Esophagus muscularis mucosa (tissue), 4 donors: ENCODE measurements around the gene MYCT1. TPM values are rescaled to one million over a fixed set of nuclear protein-coding genes. Genes with fewer than 3 reads are reported as not detected.
A peak's percentile ranks its signal among the peaks of the same experiment; 100 is the strongest.

Experiments used
- DNase-seq: peaks from one replicate; pipeline ENCODE4 v3.0.0-alpha.2; 2017; ENCODE audit errors: extremely low spot score
- H3K27ac ChIP-seq, 4 donors: fragments of 200-600 bp; sonication (generic); replicated peaks in 1 of 4; 1 replicate in 3 of 4; 2 replicates in 1 of 4; pipeline ENCODE4 v1.5.1; 2016 to 2019; ENCODE audit warnings: mild to moderate bottlenecking in 1 of 4
- H3K27me3 ChIP-seq, 4 donors: fragments of 200-600 bp; sonication (generic); one replicate each; pipeline versions ENCODE4 v1.5.1 to v1.6.0; 2016 to 2019
- H3K36me3 ChIP-seq, 4 donors: fragments of 200-600 bp; sonication (generic); one replicate each; pipeline ENCODE4 v1.5.1; 2016 to 2019
- H3K4me1 ChIP-seq, 4 donors: fragments of 200-600 bp; sonication (generic); one replicate each; pipeline ENCODE4 v1.5.1; 2016 to 2019
- H3K4me3 ChIP-seq, 4 donors: fragments of 200-600 bp; sonication (generic); 1 replicate in 2 of 4; 2 replicates in 2 of 4; pipeline ENCODE4 v1.5.1; 2016 to 2019; ENCODE audit warnings: mild to moderate bottlenecking in 4 of 4, moderate library complexity in 1 of 4
- H3K9me3 ChIP-seq, 4 donors: fragments of 200-600 bp; sonication (generic); 1 replicate in 3 of 4; 2 replicates in 1 of 4; pipeline ENCODE4 v1.5.1; 2016 to 2019
- CTCF ChIP-seq, 3 experiments: fragments of 200-600 bp in 2 of 3; fragments of 450-650 bp in 1 of 3; sonication (generic) in 2 of 3; IDR thresholded peaks; one replicate each; pipeline ENCODE4 v1.5.1; 2017 to 2019; ENCODE audit warnings: antibody characterized with exemption in 3 of 3, mild to moderate bottlenecking in 2 of 3, moderate library complexity in 1 of 3
- EP300 ChIP-seq: sonication (generic); formaldehyde crosslinking; IDR thresholded peaks from one replicate; pipeline ENCODE4 v1.6.1; 2017; ENCODE audit warnings: antibody characterized with exemption
- POLR2A ChIP-seq: fragments of 450-650 bp; IDR thresholded peaks from one replicate; pipeline ENCODE4 v1.6.1; 2017; ENCODE audit warnings: antibody characterized with exemption, moderate library complexity, mild to moderate bottlenecking, low read depth
- POLR2AphosphoS5 ChIP-seq, 2 donors: sonication (generic); formaldehyde crosslinking; IDR thresholded peaks; one replicate each; pipeline ENCODE4 v1.6.1; 2017; ENCODE audit warnings: antibody characterized with exemption in 2 of 2
- WGBS: methylation state at CpG from one replicate; pipeline ENCODE4 v1.1.5; 2018; 5-methylcytosine and 5-hydroxymethylcytosine counted together
- intact Hi-C: fragments of 100-400 bp; cut with DNase I; formaldehyde crosslinking; loops from one replicate; pipeline ENCODE4 v1.15.1; 2023
- total RNA-seq, 4 donors: library from RNA; depleted of rRNA; stranded (reverse); fragments of >200 nt; gene quantifications; one replicate each; pipeline versions ENCODE4 v1.1.0 to v1.2.1, GENCODE V29; 2016

Gene MYCT1
- total RNA-seq, 4 donors from 2014 or later: 7.5 to 13.3 (median 10.6) TPM

- no peaks in the 10 kb centered on the region for H3K27me3 ChIP-seq
- 95% methylated on average over 12 of the region's 12 CpGs for WGBS
Observed at GRCh38 chr6:152685819-152686218, 11.9 kb upstream of the MYCT1 start.

GRCh38 chr6:152695372-152696045, 2.2 kb upstream of the MYCT1 start:
- H3K9me3 ChIP-seq: no peaks in the 10 kb centered on the region
- H3K27me3 ChIP-seq: no peaks in the 10 kb centered on the region
- H3K4me1 ChIP-seq: peaks cover 0 to 10% (median 0%) of the 10 kb centered on the region in 4 donors
- peak overlapping the region in 1 of 4 donors; percentile 43 for H3K27ac ChIP-seq
- WGBS: 53% methylated on average over 3 of the region's 3 CpGs
- no peaks in the 10 kb centered on the region for H3K36me3 ChIP-seq
- intact Hi-C loops: no loop called here
- no peak for DNase-seq
- TF ChIP-seq EP300 (no peak), POLR2A (no peak), POLR2AphosphoS5 (IDR thresholded peaks at IDR 0.05) (no peak), CTCF (IDR thresholded peaks at IDR 0.05) (no peak)
- H3K4me3 ChIP-seq: no peak overlapping the region

More at GRCh38 chr6:152685819-152686218, 11.9 kb upstream of the MYCT1 start:
- H3K27ac ChIP-seq: no peak overlapping the region
- no peaks in the 10 kb centered on the region for H3K36me3 ChIP-seq
- no peak for DNase-seq
- no peaks in the 10 kb centered on the region for H3K9me3 ChIP-seq
- H3K4me3 ChIP-seq: no peak overlapping the region
- no peaks in the 10 kb centered on the region for H3K4me1 ChIP-seq
- intact Hi-C loops: no loop called here
- TF ChIP-seq POLR2AphosphoS5 (IDR thresholded peaks at IDR 0.05): no peak

- WGBS: 24% methylated on average over 2 of the region's 2 CpGs
- Histone ChIP-seq H3K9me3 (no peaks in the 10 kb centered on the region), H3K36me3 (no peaks in the 10 kb centered on the region), H3K4me3 (no peak overlapping the region), H3K27ac (peak overlapping the region in 2 of 4 donors; percentile 22 to 26), H3K27me3 (no peaks in the 10 kb centered on the region), H3K4me1 (peaks cover 0 to 10% (median 2%) of the 10 kb centered on the region in 4 donors)
- DNase-seq: no peak
- intact Hi-C loops: no loop called here
- TF ChIP-seq POLR2AphosphoS5 (IDR thresholded peaks at IDR 0.05) (no peak), EP300 (no peak), POLR2A (no peak), CTCF (IDR thresholded peaks at IDR 0.05) (no peak)
Observed at GRCh38 chr6:152696522-152696921, 1.2 kb upstream of the MYCT1 start.

GRCh38 chr6:152698692-152699091, 995 bp downstream of the MYCT1 start:
- TF ChIP-seq CTCF (IDR thresholded peaks at IDR 0.05): no peak
- DNase-seq: no peak
- Histone ChIP-seq H3K9me3 (no peaks in the 10 kb centered on the region), H3K4me3 (peak overlapping the region; percentile 31 to 42 (median 31)), H3K4me1 (peaks cover 0 to 10% (median 2%) of the 10 kb centered on the region in 4 donors), H3K36me3 (no peaks in the 10 kb centered on the region), H3K27ac (peak overlapping the region in 3 of 4 donors; percentile 1 to 40 (median 11)), H3K27me3 (no peaks in the 10 kb centered on the region)
- intact Hi-C loops: no loop called here
- WGBS: 62% methylated on average over 1 of the region's 1 CpG

GRCh38 chr6:152700427-152700826, 2.7 kb downstream of the MYCT1 start:
- peak overlapping the region in 1 of 4 donors; percentile 35 for H3K27ac ChIP-seq
- H3K4me1 ChIP-seq: peaks cover 0 to 10% (median 2%) of the 10 kb centered on the region in 4 donors

More at GRCh38 chr6:152700427-152700826, 2.7 kb downstream of the MYCT1 start:
- TF ChIP-seq POLR2AphosphoS5 (IDR thresholded peaks at IDR 0.05) (no peak), EP300 (no peak), POLR2A (no peak), CTCF (IDR thresholded peaks at IDR 0.05) (no peak)
- H3K4me3 ChIP-seq: peak overlapping the region; percentile 20 to 31 (median 28)
- H3K9me3 ChIP-seq: no peaks in the 10 kb centered on the region
- 49% methylated on average over 5 of the region's 5 CpGs for WGBS
- H3K27me3 ChIP-seq: no peaks in the 10 kb centered on the region
- H3K36me3 ChIP-seq: no peaks in the 10 kb centered on the region
- intact Hi-C loops: no loop called here
- DNase-seq: no peak
